ENCODE results near the gene STN1.
A peak's percentile ranks its signal among the peaks of the same experiment; 100 is the strongest.
"Not testable (repeated sequence)": the region's sequence is repeated elsewhere in the genome, so short reads cannot be mapped to it uniquely, and the experiment has no call there.

The STN1 gene

DNA sequence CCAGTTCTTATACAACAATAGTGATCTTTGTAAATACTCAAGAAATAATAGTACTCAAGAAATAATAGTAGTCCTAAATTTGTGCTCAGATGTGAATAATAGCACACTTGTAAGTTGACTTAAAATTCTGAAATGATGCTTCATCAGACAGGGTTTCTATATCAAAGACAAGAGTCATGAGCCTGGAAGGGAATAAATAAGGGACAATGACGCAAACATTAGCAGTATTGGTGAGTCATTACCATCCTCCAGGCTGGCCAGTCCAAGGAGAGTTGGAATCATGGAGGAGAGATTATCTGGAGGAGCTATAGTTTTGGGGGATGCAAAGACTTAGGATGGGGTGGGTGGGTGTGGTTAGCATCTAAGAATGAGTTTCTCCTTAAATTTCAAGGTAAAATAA, 56.5 kb downstream of the STN1 start:
- ATAC-seq (no peak), DNase-seq (no peak)

DNA sequence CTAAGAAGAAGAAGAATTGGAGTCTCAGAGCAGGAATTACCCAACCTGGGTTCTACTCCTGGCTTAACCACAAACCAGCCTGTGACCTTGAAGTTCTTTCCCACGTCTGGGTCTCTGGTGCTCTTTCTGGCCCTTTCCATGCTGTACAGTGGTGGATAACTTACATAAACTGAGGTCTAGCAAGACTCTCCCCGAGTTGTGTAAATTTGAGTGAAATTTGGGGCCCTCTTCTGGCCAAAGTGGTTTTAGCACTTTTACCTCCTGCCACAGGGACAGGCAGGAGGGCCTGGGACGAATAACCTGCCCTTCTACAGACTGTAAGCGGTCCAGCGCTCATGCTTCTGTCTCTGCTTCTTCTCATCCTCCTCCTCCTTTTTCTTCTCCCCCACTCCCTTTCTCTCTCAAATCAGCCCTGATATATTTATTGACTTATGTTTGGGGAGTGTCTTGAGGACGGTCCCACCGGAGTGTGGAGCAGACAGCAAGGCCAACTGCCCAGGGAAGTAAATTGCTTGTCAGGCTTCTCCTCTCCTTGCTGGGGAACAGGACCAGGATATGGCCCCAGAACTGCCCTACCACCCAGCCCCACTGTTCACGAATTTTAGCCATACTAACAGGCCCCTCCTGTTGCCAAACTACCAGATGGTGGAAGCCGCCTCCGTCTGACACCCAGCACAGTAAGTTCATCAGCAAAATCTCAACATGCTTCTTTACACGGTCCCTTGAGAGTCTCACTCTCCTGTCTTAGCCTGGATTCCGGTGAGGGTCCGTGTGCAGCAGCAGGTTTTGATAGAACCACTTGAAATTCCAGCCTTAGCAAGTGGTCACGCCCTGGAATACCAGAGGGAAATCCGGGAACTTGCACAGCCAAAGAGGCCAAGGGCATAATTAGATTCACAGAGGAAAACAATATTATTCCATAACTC, 58.6 kb downstream of the STN1 start:
- DNase-seq: peak; percentile 55
- peak; percentile 52 for ATAC-seq

- no peak for ATAC-seq
- DNase-seq: no peak
Measured at GRCh38 chr10:103858360-103858759, 59.6 kb downstream of the STN1 start.

DNA sequence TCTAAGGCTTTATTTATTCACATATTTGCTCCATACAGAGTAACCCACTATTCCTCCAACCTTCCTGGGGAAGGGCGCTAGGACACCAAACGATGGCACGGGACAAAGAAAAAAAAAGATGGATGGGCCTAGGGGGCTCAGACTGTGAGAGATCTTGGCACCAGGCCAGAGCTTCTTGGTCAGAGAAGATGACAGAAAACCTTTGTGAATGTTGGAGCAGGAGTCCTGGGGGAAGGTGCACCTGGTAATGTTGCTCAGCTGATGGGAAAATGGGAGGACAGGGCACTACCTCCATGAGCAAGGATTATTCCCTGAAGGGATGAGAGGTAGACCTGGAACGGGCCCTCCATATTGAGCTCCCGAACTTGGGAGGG, 61.2 kb downstream of the STN1 start:
- DNase-seq: no peak
- no peak for ATAC-seq

DNA sequence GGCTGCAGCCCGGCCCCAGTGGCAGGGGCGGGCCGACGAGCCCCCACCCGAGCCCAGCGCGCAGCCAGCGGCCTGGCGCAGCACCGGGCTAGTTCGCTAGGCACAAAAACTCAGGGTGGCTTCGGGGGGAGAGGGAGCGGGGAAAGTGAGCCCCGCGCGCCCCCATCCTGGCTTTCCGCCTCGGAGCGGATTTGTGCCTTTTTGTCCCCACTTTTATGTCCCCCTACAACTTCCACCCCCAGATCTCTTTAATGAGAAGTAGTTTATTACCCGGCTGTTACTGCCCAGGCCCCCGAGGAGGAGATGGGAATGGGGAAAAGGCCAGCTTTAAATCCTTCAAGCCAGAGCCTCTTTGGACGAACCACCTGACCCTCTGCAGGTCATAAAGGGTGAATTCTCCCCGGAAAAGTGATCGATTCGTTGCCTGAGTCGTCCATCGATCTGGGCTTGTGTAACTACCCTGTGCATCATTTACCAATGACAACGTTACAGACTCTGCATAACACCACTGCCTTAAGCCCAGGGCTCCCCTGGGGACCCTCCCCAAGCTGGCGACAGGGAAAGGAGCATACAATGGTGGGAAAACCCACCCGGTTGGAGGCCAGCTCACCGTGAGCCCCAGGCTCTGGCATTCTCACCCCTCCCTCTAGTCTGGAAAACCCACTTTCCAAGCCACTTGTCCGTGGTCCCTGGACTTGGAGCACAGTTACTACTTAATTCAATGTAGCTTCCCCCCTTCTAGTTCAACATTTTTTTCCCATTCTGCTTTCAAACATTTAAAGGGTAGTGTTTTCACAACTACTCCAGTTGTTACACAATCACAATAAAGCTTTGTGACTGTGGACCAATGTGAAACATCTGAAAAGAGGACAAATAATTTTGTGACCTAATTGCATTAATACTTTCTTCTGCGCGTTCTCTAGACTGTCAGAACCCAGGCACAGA, 61.9 kb downstream of the STN1 start:
- no peak for ATAC-seq
- no peak for DNase-seq

DNA sequence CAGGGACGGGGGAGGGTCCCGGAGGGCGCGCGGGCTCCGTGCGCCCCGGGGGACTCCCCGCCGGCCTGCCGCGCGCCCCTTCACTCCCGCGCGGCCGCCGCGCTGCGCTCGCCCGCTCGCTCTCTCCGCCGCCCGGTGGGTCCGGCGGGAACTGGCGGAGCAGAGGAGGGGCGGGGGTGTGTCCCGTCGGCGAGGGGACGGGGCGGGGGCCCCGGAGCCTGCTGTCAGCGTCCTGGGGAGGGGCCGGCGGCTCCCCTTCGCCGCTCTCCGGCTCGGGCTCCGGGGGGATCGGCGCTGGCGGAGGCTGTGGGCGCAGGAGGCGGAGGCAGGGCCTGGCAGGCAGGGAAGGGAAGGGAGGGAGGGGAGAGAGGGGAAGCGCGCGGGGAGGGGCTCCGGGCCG, 62.6 kb downstream of the STN1 start, which contains the start of gene SH3PXD2A:
TSS of gene SH3PXD2A (minus strand) at position 153 of the 400 bp plus-strand sequence. CDS start 310 bp downstream, outside the sequence.
- peak; percentile 41 for ATAC-seq
- peak; percentile 17 for DNase-seq

DNA sequence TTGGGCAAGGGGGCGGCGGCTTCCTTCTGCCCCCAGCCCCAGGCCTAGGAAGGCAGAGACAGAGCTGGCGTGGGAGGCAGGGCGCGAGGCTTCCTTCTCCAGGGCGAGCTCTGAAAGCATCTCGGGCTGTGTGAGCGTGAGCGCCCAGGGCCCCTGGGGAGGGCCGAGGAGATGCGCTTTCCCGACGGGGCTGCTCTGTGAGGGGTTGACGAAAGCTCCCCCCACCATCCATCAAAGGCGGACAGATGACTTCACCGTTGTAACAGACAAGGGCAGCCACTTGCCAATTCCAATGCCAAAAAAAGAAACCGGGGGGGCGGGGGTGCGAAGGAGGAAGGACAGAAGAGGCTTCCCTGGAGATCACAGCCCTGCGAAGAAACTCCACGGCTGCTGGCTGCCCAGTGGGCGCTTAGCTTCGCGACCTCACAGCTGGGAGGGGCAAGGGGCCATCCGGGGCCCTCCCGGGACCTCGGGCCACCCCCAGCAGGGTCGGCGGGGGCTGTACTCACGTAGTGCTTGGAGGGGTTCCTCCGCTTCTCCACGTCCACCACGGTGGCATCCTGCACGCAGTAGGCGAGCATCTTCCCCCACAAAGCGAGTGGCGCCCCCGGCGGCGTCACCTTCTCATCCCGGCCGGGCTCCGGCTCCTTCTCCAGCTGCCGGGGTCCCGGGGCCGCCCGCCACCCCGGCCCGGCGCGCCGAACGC, 63.1 kb downstream of the STN1 start:
- ATAC-seq: peak; percentile 10
- DNase-seq: peak; percentile 15

GRCh38 chr10:103854265-103854685, 63.7 kb downstream of the STN1 start:
- ATAC-seq (no peak), DNase-seq (no peak)

- DNase-seq: no peak
- ATAC-seq: no peak
Measured at GRCh38 chr10:103853428-103854264, 64.3 kb downstream of the STN1 start.

DNA sequence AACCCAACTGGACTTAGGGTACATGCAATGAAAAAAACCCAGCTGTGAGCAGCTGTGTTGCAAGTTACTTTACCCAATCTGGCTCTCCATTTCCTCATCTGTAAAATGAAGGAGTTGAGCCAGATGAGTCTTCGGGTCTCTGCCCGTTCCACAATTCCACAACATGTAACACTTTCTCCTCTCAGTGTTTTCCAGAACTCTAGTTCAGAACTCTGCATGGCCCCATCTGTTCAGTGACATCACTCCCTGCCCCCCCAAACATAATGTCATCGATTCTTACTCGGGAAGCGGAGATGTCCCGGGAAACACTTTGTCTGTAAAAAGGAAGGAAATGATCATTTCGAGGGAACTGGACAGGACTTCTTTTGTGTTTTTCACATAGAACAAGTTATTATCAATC, 65.1 kb downstream of the STN1 start:
- no peak for DNase-seq

DNA sequence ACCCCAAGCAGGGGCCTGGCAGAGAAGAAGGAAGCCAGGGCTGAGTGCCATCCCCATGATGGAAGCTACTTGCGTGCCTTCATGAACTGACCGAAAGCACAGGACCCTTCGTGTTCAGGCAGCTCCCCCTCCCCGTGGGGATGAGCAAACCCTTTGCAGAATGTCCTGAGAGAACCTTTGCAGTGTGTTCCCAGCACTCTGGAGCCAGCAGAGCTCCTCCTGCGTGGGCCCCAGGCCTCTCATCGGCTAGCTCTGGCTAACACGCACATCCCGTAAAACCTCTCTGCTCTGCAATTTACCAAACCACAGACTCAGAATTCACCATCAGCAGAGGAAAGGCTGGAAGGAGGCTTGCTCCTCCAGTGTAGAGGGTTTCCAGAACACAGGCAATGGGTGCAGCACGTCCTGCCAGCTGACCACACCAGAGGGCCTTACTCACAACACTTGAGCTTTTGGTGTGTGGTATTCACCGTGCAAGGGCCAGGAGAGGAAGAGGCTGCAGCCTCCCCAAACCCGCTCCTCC, 65.7 kb downstream of the STN1 start:
- DNase-seq (no peak), ATAC-seq (no peak)

More for the DNA sequence above, 65.1 kb downstream of the STN1 start:
- ATAC-seq: no peak

DNA sequence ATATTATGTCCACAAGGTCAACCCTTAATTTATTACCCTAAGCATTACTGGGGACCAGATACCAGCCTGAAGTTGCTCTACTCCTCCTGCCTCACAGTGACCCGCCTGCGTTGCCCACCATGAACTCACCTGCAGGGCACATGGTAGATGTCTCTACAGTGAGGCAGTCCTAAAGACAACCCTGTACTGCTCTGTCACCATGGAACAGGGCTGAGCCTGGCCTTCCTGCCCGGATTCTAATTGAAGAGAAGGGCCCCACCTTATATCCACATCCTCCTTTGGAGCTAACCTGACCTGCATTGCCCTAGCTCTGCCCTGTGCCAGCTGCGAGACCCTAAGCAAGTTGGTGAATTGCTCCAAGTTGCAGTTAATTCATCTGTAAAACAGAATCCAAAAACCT, 66.7 kb downstream of the STN1 start:
- ATAC-seq: no peak
- DNase-seq: no peak

GRCh38 chr10:103850572-103850895, 67.5 kb downstream of the STN1 start:
- DNase-seq: no peak
- no peak for ATAC-seq

- ATAC-seq: no peak
- DNase-seq: no peak
Measured at GRCh38 chr10:103849880-103850571, 68.0 kb downstream of the STN1 start.

DNA sequence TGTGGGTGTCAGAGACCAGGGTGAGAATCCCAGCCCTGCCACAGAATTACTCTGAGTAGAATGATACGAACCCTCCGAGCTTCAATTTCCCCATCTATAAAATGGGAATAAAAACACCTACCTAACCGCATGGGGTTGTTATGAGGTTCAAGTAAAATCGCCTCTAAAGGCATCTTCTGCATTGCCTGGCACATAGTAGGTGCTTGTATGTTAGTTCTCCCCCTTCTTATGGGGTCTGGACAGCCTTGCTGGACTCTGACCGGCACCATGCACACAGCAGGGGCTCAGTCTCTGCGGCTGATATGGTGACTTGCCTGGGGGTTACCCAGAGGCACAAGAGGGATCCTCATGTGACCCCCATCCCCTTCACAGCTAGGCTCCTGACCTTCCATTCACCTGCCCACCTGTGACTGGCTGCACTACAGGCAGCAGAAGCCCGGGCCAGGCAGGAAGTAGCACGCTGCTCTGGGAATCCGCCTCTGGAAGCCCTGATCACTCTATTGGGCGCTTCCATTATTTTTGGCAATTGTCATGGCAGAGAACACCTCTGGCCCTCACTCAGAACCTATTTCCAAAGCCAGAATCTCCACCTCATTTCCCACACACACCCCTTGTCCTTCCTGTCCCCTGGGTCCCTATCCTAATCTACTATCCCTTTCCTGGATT, 68.6 kb downstream of the STN1 start:
- ATAC-seq (no peak), DNase-seq (no peak)

DNA sequence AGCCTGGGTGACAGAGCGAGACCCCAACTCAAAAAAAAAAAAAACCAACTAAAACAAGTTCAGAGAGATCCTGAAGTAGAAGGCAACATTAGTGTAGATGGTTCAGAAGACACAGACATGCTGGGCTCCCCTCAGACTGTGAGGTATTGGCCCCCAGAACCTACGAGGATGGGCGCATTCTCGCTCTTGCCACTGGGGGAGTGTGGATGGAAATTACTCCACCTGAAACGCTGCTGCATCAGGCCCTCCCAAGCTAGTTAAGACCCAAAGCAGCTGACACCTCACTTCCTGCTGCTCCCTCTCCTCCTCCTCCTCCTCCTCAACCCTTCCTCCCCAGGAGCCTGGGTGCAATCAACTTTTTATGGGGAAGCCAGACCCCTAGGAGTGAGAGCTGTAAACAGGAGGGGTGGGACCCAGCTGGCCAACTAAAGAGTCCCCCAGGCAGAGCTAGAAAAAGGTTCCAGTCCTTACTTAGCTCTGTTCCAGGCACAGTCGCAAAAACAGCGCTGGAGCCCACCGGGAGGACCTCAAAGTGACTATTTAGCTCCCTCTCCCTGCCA, 70.0 kb downstream of the STN1 start:
- ATAC-seq (peak; percentile 57), DNase-seq (peak; percentile 38)

- ATAC-seq (no peak), DNase-seq (no peak)
Measured at GRCh38 chr10:103847346-103847745, 70.6 kb downstream of the STN1 start.

- ATAC-seq (peak; percentile 66), DNase-seq (peak; percentile 20)
Measured at GRCh38 chr10:103845972-103846371, 72.0 kb downstream of the STN1 start.

DNA sequence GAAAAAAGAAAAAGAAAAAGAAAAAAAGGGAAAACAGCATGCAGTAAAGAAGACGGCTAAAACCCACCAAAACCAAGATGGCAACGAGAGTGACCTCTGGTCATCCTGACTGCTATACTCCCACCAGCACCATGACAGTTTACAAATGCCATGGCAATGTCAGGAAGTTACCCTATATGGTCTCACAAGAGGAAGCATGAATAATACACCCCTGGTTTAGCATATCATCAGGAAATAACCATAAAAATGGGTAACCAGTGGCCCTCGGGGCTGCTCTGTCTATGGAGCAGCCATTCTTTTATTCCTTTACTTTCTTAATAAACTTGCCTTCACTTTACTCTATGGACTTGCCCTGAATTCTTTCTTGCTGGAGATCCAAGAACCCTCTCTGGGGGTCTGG, 72.6 kb downstream of the STN1 start:
- DNase-seq, ATAC-seq: not testable (repeated sequence)

All from stimulated activated naive CD8-positive, alpha-beta T cell treated with anti-CD3 and anti-CD28 coated beads, Interleukin-15, Interleukin-2, amounts not matched to agents 100 U/mL and 50 U/mL, for 24 hours (primary cell).